Stomach (tissue), 9 donors: ENCODE data around the gene CADM2. TPM values are rescaled to one million over a fixed set of nuclear protein-coding genes. Genes with fewer than 3 reads are reported as not detected.

Source experiments
- DNase-seq, 2 donors: peaks; one replicate each; pipeline versions ENCODE4 v3.0.0 to v3.0.0-alpha.2; 2013 to 2019
- H3K27ac ChIP-seq, 5 donors: fragments of 200-600 bp in 4 of 5; sonication (generic) in 4 of 5; one replicate each; pipeline ENCODE4 v1.5.1; 2013 to 2019; ENCODE audit warnings: mild to moderate bottlenecking in 1 of 5, moderate library complexity in 1 of 5
- H3K27me3 ChIP-seq, 3 donors: fragments of 200-600 bp; sonication (generic); one replicate each; pipeline ENCODE4 v1.5.1; 2017 to 2019; ENCODE audit warnings: mixed run types in 1 of 3
- H3K36me3 ChIP-seq, 4 donors: fragments of 200-600 bp; sonication (generic); 1 replicate in 3 of 4; 2 replicates in 1 of 4; pipeline ENCODE4 v1.5.1; 2016 to 2019
- H3K4me1 ChIP-seq, 4 donors: fragments of 200-600 bp; sonication (generic); one replicate each; pipeline ENCODE4 v1.5.1; 2016 to 2019
- H3K4me3 ChIP-seq, 4 donors: fragments of 200-600 bp; sonication (generic) in 3 of 4; one replicate each; pipeline ENCODE4 v1.5.1; 2016 to 2019; ENCODE audit warnings: mild to moderate bottlenecking in 1 of 4
- H3K9me3 ChIP-seq, 4 donors: fragments of 200-600 bp; sonication (generic); one replicate each; pipeline ENCODE4 v1.5.1; 2016 to 2019
- CTCF ChIP-seq, 7 experiments: fragments of 450-650 bp in 4 of 7; fragments of 200-600 bp in 3 of 7; sonication (generic) in 3 of 7; IDR thresholded peaks; one replicate each; pipeline ENCODE4 v1.5.1; 2016 to 2019; ENCODE audit warnings: antibody characterized with exemption in 7 of 7, control low read depth in 2 of 7, mild to moderate bottlenecking in 1 of 7
- EP300 ChIP-seq: sonication (generic); formaldehyde crosslinking; IDR thresholded peaks from one replicate; pipeline ENCODE4 v1.6.1; 2017; ENCODE audit warnings: antibody characterized with exemption
- POLR2A ChIP-seq, 4 donors: fragments of 450-650 bp; IDR thresholded peaks; one replicate each; pipeline ENCODE4 v1.6.1; 2016; ENCODE audit warnings: antibody characterized with exemption in 4 of 4, control low read depth in 2 of 4, mild to moderate bottlenecking in 1 of 4, moderate library complexity in 1 of 4
- POLR2AphosphoS5 ChIP-seq, 3 donors: sonication (generic); formaldehyde crosslinking; IDR thresholded peaks; one replicate each; pipeline ENCODE4 v1.6.1; 2016; ENCODE audit warnings: antibody characterized with exemption in 3 of 3
- WGBS, 5 donors: extraction: QIAGEN DNeasy Blood & Tissue Kit in 3 of 5; methylation state at CpG; one replicate each; pipeline versions ENCODE4 v1.1.5 to v1.1.7; 2013 to 2018; 5-methylcytosine and 5-hydroxymethylcytosine counted together
- intact Hi-C: fragments of 100-400 bp; cut with DNase I; formaldehyde crosslinking; loops from one replicate; pipeline ENCODE4 v1.15.1; 2023; ENCODE audit warnings: low total_unique reads
- polyA plus RNA-seq, 3 donors: library from polyadenylated mRNA; stranded (reverse); fragments of 200-250 nt; gene quantifications; one replicate each; pipeline ENCODE4 v1.2.3, GENCODE V29; 2013
- total RNA-seq, 5 donors: library from RNA; depleted of rRNA; stranded (reverse); fragments of >200 nt; gene quantifications; one replicate each; pipeline versions ENCODE4 v1.1.0 to v1.2.3, GENCODE V29; 2014 to 2016
- donor health status: healthy with polysubstance abuse.
- donor health status: Bipolar disorder and iron deficiency.
- donor health status: healthy.

CADM2 gene
- total and polyA plus RNA-seq, 8 donors = 0.29 to 8.1 (median 2.0) TPM; not detected in 1

- TF ChIP-seq EP300 (no peak), POLR2A (IDR thresholded peaks at IDR 0.05) (no peak), CTCF (IDR thresholded peaks at IDR 0.05) (no peak), POLR2AphosphoS5 (IDR thresholded peaks at IDR 0.05) (no peak)
- no peaks in the 10 kb centered on the region for H3K27me3 ChIP-seq
- intact Hi-C loops = no loop called here
- no peak overlapping the region for H3K4me3 ChIP-seq
- 67 to 77% (median 70%) methylated on average over 4 of the region's 4 CpGs for WGBS, 5 donors
- no peaks in the 10 kb centered on the region for H3K36me3 ChIP-seq
- H3K27ac ChIP-seq = no peak overlapping the region
- no peak for DNase-seq
- H3K9me3 ChIP-seq = no peaks in the 10 kb centered on the region
- H3K4me1 ChIP-seq = no peaks in the 10 kb centered on the region
Observed at GRCh38 chr3:85303156-85303555, 344.4 kb downstream of the CADM2 start.

- Histone ChIP-seq H3K4me1 (no peaks in the 10 kb centered on the region), H3K9me3 (no peaks in the 10 kb centered on the region), H3K36me3 (no peaks in the 10 kb centered on the region), H3K4me3 (no peak overlapping the region), H3K27me3 (no peaks in the 10 kb centered on the region), H3K27ac (no peak overlapping the region)
- WGBS, 5 donors = 32 to 53% (median 36%) methylated on average over 3 of the region's 3 CpGs
- peak in 1 of 2 donors; percentile 4 for DNase-seq
- intact Hi-C loops = no loop called here
- TF ChIP-seq CTCF (IDR thresholded peaks at IDR 0.05) (peak in 2 of 7 experiments; percentile 2 to 12), EP300 (no peak)
Observed at GRCh38 chr3:85304360-85304964, 345.7 kb downstream of the CADM2 start.

GRCh38 chr3:85312331-85312730 is 353.5 kb downstream of the CADM2 start:
- intact Hi-C loops = no loop called here
- Histone ChIP-seq H3K4me1 (no peaks in the 10 kb centered on the region), H3K36me3 (no peaks in the 10 kb centered on the region), H3K9me3 (no peaks in the 10 kb centered on the region), H3K27me3 (no peaks in the 10 kb centered on the region), H3K4me3 (no peak overlapping the region), H3K27ac (no peak overlapping the region)
- WGBS, 5 donors = 83 to 97% (median 93%) methylated on average over 3 of the region's 3 CpGs
- no peak for DNase-seq
- TF ChIP-seq CTCF (IDR thresholded peaks at IDR 0.05) = no peak
- no peak for TF ChIP-seq POLR2A (IDR thresholded peaks at IDR 0.05)
- no peak for TF ChIP-seq POLR2AphosphoS5 (IDR thresholded peaks at IDR 0.05)
- TF ChIP-seq EP300 = no peak

GRCh38 chr3:85313380-85313779 is 354.6 kb downstream of the CADM2 start:
- no peak for TF ChIP-seq POLR2A (IDR thresholded peaks at IDR 0.05)
- no peak for TF ChIP-seq POLR2AphosphoS5 (IDR thresholded peaks at IDR 0.05)
- no peak for TF ChIP-seq EP300
- TF ChIP-seq CTCF (IDR thresholded peaks at IDR 0.05) = no peak
- Histone ChIP-seq H3K36me3 (no peaks in the 10 kb centered on the region), H3K27ac (no peak overlapping the region), H3K4me3 (no peak overlapping the region), H3K27me3 (no peaks in the 10 kb centered on the region), H3K4me1 (no peaks in the 10 kb centered on the region), H3K9me3 (no peaks in the 10 kb centered on the region)
- 59 to 83% (median 67%) methylated on average over 1 of the region's 1 CpG for WGBS, 5 donors
- intact Hi-C loops = no loop called here
- DNase-seq = no peak
